GM19240 (cell line): ENCODE results near the gene RSPH10B2.
"Not testable (repeated sequence)": the region's sequence is repeated elsewhere in the genome, so short reads cannot be mapped to it uniquely, and the experiment has no call there.

Experiments
- DNase-seq: peaks from one replicate; pipeline ENCODE4 v3.0.0; 2011; ENCODE audit warnings: low spot score; ENCODE audit not compliant: insufficient read length

Gene RSPH10B2

GRCh38 chr7:6842278-6842921, 88.5 kb downstream of the RSPH10B2 start:
- not testable (repeated sequence) for DNase-seq

- DNase-seq, result not testable (repeated sequence)
Observed at GRCh38 chr7:6843092-6843491, 89.2 kb downstream of the RSPH10B2 start.

- DNase-seq, result not testable (repeated sequence)
Observed at GRCh38 chr7:6843654-6844053, 89.8 kb downstream of the RSPH10B2 start.

GRCh38 chr7:6845971-6846449, 92.1 kb downstream of the RSPH10B2 start:
- not testable (repeated sequence) for DNase-seq

- not testable (repeated sequence) for DNase-seq
Observed at GRCh38 chr7:6847751-6848150, 93.8 kb downstream of the RSPH10B2 start.
